Amniotic epithelial cell (primary cell): Measurements from ENCODE around the gene KDM1B.
"Not testable (repeated sequence)": the region's sequence is repeated elsewhere in the genome, so short reads cannot be mapped to it uniquely, and the experiment has no call there.

Experiments
- DNase-seq: peaks from one replicate; pipeline ENCODE4 v3.0.0-alpha.2; 2010; ENCODE audit warnings: low read depth

Gene KDM1B

GRCh38 chr6:18186540-18187250 lies 31.5 kb downstream of the KDM1B start:
- no peak for DNase-seq

- DNase-seq = no peak
Observed at GRCh38 chr6:18187701-18188100, 32.5 kb downstream of the KDM1B start.

GRCh38 chr6:18189196-18189595 lies 34.0 kb downstream of the KDM1B start:
- no peak for DNase-seq

GRCh38 chr6:18192026-18192425 lies 36.8 kb downstream of the KDM1B start:
- DNase-seq = no peak

GRCh38 chr6:18203786-18204185 lies 48.6 kb downstream of the KDM1B start:
- no peak for DNase-seq

GRCh38 chr6:18204691-18205090 lies 49.5 kb downstream of the KDM1B start:
- no peak for DNase-seq

GRCh38 chr6:18206591-18206990 lies 51.4 kb downstream of the KDM1B start:
- DNase-seq = no peak

- DNase-seq = no peak
Observed at GRCh38 chr6:18207438-18207837, 52.2 kb downstream of the KDM1B start.

- no peak for DNase-seq
Observed at GRCh38 chr6:18207949-18208348, 52.7 kb downstream of the KDM1B start.

- not testable (repeated sequence) for DNase-seq
Observed at GRCh38 chr6:18208778-18209177, 53.6 kb downstream of the KDM1B start.

GRCh38 chr6:18209539-18210197 lies 54.4 kb downstream of the KDM1B start:
- DNase-seq = no peak

- DNase-seq = no peak
Observed at GRCh38 chr6:18210707-18211106, 55.5 kb downstream of the KDM1B start.

- no peak for DNase-seq
Observed at GRCh38 chr6:18211338-18211737, 56.1 kb downstream of the KDM1B start.

GRCh38 chr6:18212231-18212630 lies 57.0 kb downstream of the KDM1B start:
- DNase-seq = no peak

- DNase-seq = no peak
Observed at GRCh38 chr6:18213439-18213838, 58.2 kb downstream of the KDM1B start.

GRCh38 chr6:18214003-18214402 lies 58.8 kb downstream of the KDM1B start:
- no peak for DNase-seq

- no peak for DNase-seq
Observed at GRCh38 chr6:18215436-18215835, 60.2 kb downstream of the KDM1B start.

- DNase-seq = peak; percentile 93
Observed at GRCh38 chr6:18216411-18216810, 61.2 kb downstream of the KDM1B start.

GRCh38 chr6:18218233-18218632 lies 63.0 kb downstream of the KDM1B start:
- no peak for DNase-seq

GRCh38 chr6:18219591-18219990 lies 64.4 kb downstream of the KDM1B start:
- peak; percentile 37 for DNase-seq

GRCh38 chr6:18221288-18221615 lies 66.0 kb downstream of the KDM1B start:
- DNase-seq = no peak

- DNase-seq = peak; percentile 81
Observed at GRCh38 chr6:18226451-18227105, 71.4 kb downstream of the KDM1B start.

GRCh38 chr6:18227166-18227565 lies 71.9 kb downstream of the KDM1B start:
- DNase-seq = not testable (repeated sequence)
